Activated CD8-positive, alpha-beta memory T cell treated with anti-CD3 and anti-CD28 coated beads, Interleukin-2, amount 10 ng/mL, durations not matched to agents 7 days and 5 days (primary cell): ENCODE data around the gene RTN4R. TPM values are rescaled to one million over a fixed set of nuclear protein-coding genes. Genes with fewer than 3 reads are reported as not detected.

ENCODE experiments used
- ATAC-seq: fragments of 150-1000 bp; cut with Tn5 transposase; one replicate; pipeline ENCODE4 v1.10.0; 2021; ENCODE audit warnings: moderate library complexity
- CTCF ChIA-PET: fragments of 350-600 bp; sonication (Branson Sonifier 250); formaldehyde crosslinking; loops from one replicate; lab custom pipeline; 2021; ENCODE audit warnings: antibody characterized with exemption; lab: Charles Lee
- DNase-seq: peaks from one replicate; pipeline ENCODE4 v3.0.0-alpha.2; 2020
- H3K27ac Mint-ChIP-seq: one replicate; pipeline ENCODE4 v1.8.0; 2021; ENCODE audit warnings: mild to moderate bottlenecking, mixed read lengths
- H3K27me3 Mint-ChIP-seq: one replicate; pipeline ENCODE4 v1.8.0; 2021; ENCODE audit warnings: mixed read lengths
- H3K36me3 Mint-ChIP-seq: one replicate; pipeline ENCODE4 v1.8.0; 2021; ENCODE audit warnings: mild to moderate bottlenecking, mixed read lengths
- H3K4me1 Mint-ChIP-seq: one replicate; pipeline ENCODE4 v1.8.0; 2021; ENCODE audit warnings: mixed read lengths
- H3K4me3 Mint-ChIP-seq: one replicate; pipeline ENCODE4 v1.8.0; 2021; ENCODE audit warnings: mild to moderate bottlenecking, moderate library complexity, mixed read lengths
- H3K9me3 Mint-ChIP-seq: one replicate; pipeline ENCODE4 v1.8.0; 2022; ENCODE audit warnings: low read depth, mixed read lengths
- total RNA-seq, 2 experiments: library from RNA; stranded (reverse); gene quantifications; one replicate each; pipeline ENCODE4 v1.2.3, GENCODE V29; 2021

Gene RTN4R
- total RNA-seq, 2 experiments from 2014 or later, result 1.4 to 2.5 TPM

- no peak for DNase-seq
- no peak for ATAC-seq
- H3K9me3 Mint-ChIP-seq, result peaks cover 10% of the 10 kb centered on the region
- H3K36me3 Mint-ChIP-seq, result no peaks in the 10 kb centered on the region
- H3K4me3 Mint-ChIP-seq, result no peak overlapping the region
- CTCF ChIA-PET, result interaction anchor here (1.1 kb wide), 1 partner anchor 62 kb away, joined by 3 read pairs; no protein-coding TSS in a partner anchor
- H3K27ac Mint-ChIP-seq, result no peak overlapping the region
- H3K27me3 Mint-ChIP-seq, result no peaks in the 10 kb centered on the region
- no peaks in the 10 kb centered on the region for H3K4me1 Mint-ChIP-seq
Measured at GRCh38 chr22:20223421-20224255, 44.5 kb downstream of the RTN4R start.

GRCh38 chr22:20222764-20223420 lies 45.2 kb downstream of the RTN4R start:
- Mint-ChIP-seq H3K27ac (no peak overlapping the region), H3K4me3 (no peak overlapping the region), H3K9me3 (peaks cover 10% of the 10 kb centered on the region), H3K36me3 (no peaks in the 10 kb centered on the region), H3K4me1 (no peaks in the 10 kb centered on the region), H3K27me3 (no peaks in the 10 kb centered on the region)
- DNase-seq (no peak), ATAC-seq (no peak)
- CTCF ChIA-PET, result interaction anchor here (1.1 kb wide), 1 partner anchor 63 kb away, joined by 3 read pairs; no protein-coding TSS in a partner anchor

- H3K27ac Mint-ChIP-seq, result no peak overlapping the region
- H3K9me3 Mint-ChIP-seq, result peaks cover 10% of the 10 kb centered on the region
- H3K4me3 Mint-ChIP-seq, result no peak overlapping the region
- H3K4me1 Mint-ChIP-seq, result no peaks in the 10 kb centered on the region
- DNase-seq (no peak), ATAC-seq (no peak)
- CTCF ChIA-PET, result no interaction called here
- H3K27me3 Mint-ChIP-seq, result no peaks in the 10 kb centered on the region
- H3K36me3 Mint-ChIP-seq, result no peaks in the 10 kb centered on the region
Measured at GRCh38 chr22:20221421-20222340, 46.4 kb downstream of the RTN4R start.

DNA sequence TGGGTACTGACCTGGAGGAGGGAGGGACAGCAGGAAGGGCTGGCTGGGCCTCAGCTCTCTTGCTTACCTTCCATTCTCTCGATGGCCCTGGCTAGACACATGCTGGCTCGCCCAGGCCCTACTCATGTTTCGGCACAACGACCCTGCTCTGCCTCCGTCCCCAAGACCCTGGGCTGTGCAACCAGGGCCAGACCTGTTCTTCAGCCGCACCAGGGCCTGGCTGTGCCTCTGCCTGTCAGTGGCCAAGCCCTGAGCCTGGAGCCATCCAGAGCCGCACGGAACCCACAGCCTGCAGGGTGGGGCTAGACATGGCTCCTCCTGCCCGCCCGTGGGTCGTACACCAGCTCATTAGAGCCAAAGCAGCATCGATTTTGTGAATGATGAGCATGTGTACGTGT lies 47.5 kb downstream of the RTN4R start:
- no peak for ATAC-seq
- no peak for DNase-seq
- CTCF ChIA-PET, result interaction anchor here (1.6 kb wide), 1 partner anchor 64 kb away, joined by 4 read pairs; no protein-coding TSS in a partner anchor
- Mint-ChIP-seq H3K27ac (no peak overlapping the region), H3K9me3 (peaks cover 10% of the 10 kb centered on the region), H3K27me3 (no peaks in the 10 kb centered on the region), H3K4me3 (no peak overlapping the region), H3K36me3 (no peaks in the 10 kb centered on the region), H3K4me1 (no peaks in the 10 kb centered on the region)

GRCh38 chr22:20219667-20220628 lies 48.2 kb downstream of the RTN4R start:
- H3K27me3 Mint-ChIP-seq, result no peaks in the 10 kb centered on the region
- DNase-seq, result no peak
- H3K4me1 Mint-ChIP-seq, result no peaks in the 10 kb centered on the region
- H3K36me3 Mint-ChIP-seq, result no peaks in the 10 kb centered on the region
- no peak overlapping the region for H3K27ac Mint-ChIP-seq
- CTCF ChIA-PET, result interaction anchor here (1.6 kb wide), 1 partner anchor 63 kb away, joined by 4 read pairs; no protein-coding TSS in a partner anchor
- H3K9me3 Mint-ChIP-seq, result peaks cover 4% of the 10 kb centered on the region
- ATAC-seq, result no peak
- H3K4me3 Mint-ChIP-seq, result no peak overlapping the region

- DNase-seq, result no peak
- no peaks in the 10 kb centered on the region for H3K27me3 Mint-ChIP-seq
- no peak overlapping the region for H3K4me3 Mint-ChIP-seq
- H3K9me3 Mint-ChIP-seq, result no peaks in the 10 kb centered on the region
- no peak overlapping the region for H3K27ac Mint-ChIP-seq
- no peaks in the 10 kb centered on the region for H3K4me1 Mint-ChIP-seq
- ATAC-seq, result no peak
- CTCF ChIA-PET, result no interaction called here
- no peaks in the 10 kb centered on the region for H3K36me3 Mint-ChIP-seq
Measured at GRCh38 chr22:20218987-20219386, 49.1 kb downstream of the RTN4R start.

DNA sequence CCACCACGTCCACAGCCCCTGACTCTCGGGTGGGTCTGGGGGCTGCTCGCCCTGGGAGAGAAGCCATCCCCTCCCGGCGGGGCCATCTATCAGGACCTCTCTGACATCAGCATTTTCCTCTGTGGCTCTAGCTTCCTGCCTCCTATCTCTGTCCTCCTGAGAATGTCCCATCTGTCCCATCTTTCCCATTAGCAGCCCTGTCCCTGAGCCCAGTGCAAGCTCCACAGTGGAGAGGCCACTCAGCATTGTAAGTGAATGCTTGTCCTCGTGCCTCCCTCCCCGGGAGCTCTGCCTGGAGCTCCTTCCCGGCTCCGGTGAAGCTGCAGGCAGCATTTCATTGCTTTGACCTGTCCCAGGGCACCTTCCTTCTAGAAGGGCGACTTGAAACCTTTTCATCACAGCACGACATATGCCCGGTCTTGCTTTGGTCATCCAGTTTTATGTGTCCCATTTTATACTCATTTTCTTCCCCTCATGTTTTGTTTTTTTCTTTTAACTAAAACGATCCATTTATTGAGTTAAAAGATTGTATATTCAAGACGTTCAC lies 49.7 kb downstream of the RTN4R start:
- DNase-seq (no peak), ATAC-seq (no peak)
- CTCF ChIA-PET, result no interaction called here
- no peak overlapping the region for H3K27ac Mint-ChIP-seq
- no peaks in the 10 kb centered on the region for H3K36me3 Mint-ChIP-seq
- H3K9me3 Mint-ChIP-seq, result no peaks in the 10 kb centered on the region
- H3K27me3 Mint-ChIP-seq, result no peaks in the 10 kb centered on the region
- H3K4me1 Mint-ChIP-seq, result no peaks in the 10 kb centered on the region
- H3K4me3 Mint-ChIP-seq, result no peak overlapping the region

GRCh38 chr22:20217563-20217962 lies 50.6 kb downstream of the RTN4R start:
- no peaks in the 10 kb centered on the region for H3K9me3 Mint-ChIP-seq
- CTCF ChIA-PET, result no interaction called here

GRCh38 chr22:20216863-20217499 lies 51.1 kb downstream of the RTN4R start:
- Mint-ChIP-seq H3K4me3 (no peak overlapping the region), H3K27ac (no peak overlapping the region), H3K9me3 (no peaks in the 10 kb centered on the region), H3K4me1 (no peaks in the 10 kb centered on the region), H3K27me3 (no peaks in the 10 kb centered on the region), H3K36me3 (no peaks in the 10 kb centered on the region)
- CTCF ChIA-PET, result interaction anchor here (1.6 kb wide), 1 partner anchor 11 kb away, joined by 3 read pairs; no protein-coding TSS in a partner anchor
- no peak for ATAC-seq
- no peak for DNase-seq

More at GRCh38 chr22:20217563-20217962, 50.6 kb downstream of the RTN4R start:
- H3K4me3 Mint-ChIP-seq, result no peak overlapping the region
- no peaks in the 10 kb centered on the region for H3K27me3 Mint-ChIP-seq
- DNase-seq (no peak), ATAC-seq (no peak)
- H3K4me1 Mint-ChIP-seq, result no peaks in the 10 kb centered on the region
- H3K36me3 Mint-ChIP-seq, result no peaks in the 10 kb centered on the region
- H3K27ac Mint-ChIP-seq, result no peak overlapping the region

- CTCF ChIA-PET, result interaction anchor here (1.0 to 1.6 kb wide), 2 partner anchors 10 to 22 kb away, joined by 3 read pairs; no protein-coding TSS in a partner anchor
- ATAC-seq (no peak), DNase-seq (no peak)
- Mint-ChIP-seq H3K9me3 (no peaks in the 10 kb centered on the region), H3K4me1 (no peaks in the 10 kb centered on the region), H3K27me3 (no peaks in the 10 kb centered on the region), H3K27ac (no peak overlapping the region), H3K4me3 (no peak overlapping the region), H3K36me3 (no peaks in the 10 kb centered on the region)
Measured at GRCh38 chr22:20215742-20216141, 52.4 kb downstream of the RTN4R start.

- no peak for ATAC-seq
- no peak overlapping the region for H3K4me3 Mint-ChIP-seq
- no peak for DNase-seq
- no peak overlapping the region for H3K27ac Mint-ChIP-seq
- H3K36me3 Mint-ChIP-seq, result no peaks in the 10 kb centered on the region
- H3K4me1 Mint-ChIP-seq, result no peaks in the 10 kb centered on the region
- H3K27me3 Mint-ChIP-seq, result no peaks in the 10 kb centered on the region
- CTCF ChIA-PET, result no interaction called here
- H3K9me3 Mint-ChIP-seq, result no peaks in the 10 kb centered on the region
Measured at GRCh38 chr22:20214853-20215252, 53.3 kb downstream of the RTN4R start.
